Kidney epithelial cell (primary cell): Measurements from ENCODE around the gene SLC38A6. TPM values are rescaled to one million over a fixed set of nuclear protein-coding genes. Genes with fewer than 3 reads are reported as not detected.
A peak's percentile ranks its signal among the peaks of the same experiment; 100 is the strongest.

Source experiments
- DNase-seq: peaks from one replicate; pipeline ENCODE4 v3.0.0-alpha.2; 2010; ENCODE audit warnings: low read depth
- H3K27me3 ChIP-seq: 2 replicates; pipeline ENCODE4 v1.6.0; 2011; ENCODE audit warnings: low read length; ENCODE audit not compliant: control insufficient read depth, insufficient read depth
- H3K36me3 ChIP-seq: 2 replicates; pipeline ENCODE4 v1.5.1; 2011; ENCODE audit warnings: low read length; ENCODE audit not compliant: control insufficient read depth, insufficient read depth
- H3K4me3 ChIP-seq: 2 replicates; pipeline ENCODE4 v1.5.1; 2011; ENCODE audit warnings: low read depth, mild to moderate bottlenecking, control low read depth, low read length
- CTCF ChIP-seq: IDR thresholded peaks from 2 replicates; pipeline ENCODE4 v1.5.1; 2011; ENCODE audit warnings: mild to moderate bottlenecking, moderate library complexity, low read length, control low read depth, inconsistent platforms; ENCODE audit not compliant: insufficient read depth, poor library complexity, severe bottlenecking
- total RNA-seq: library from RNA; depleted of rRNA; stranded (reverse); fragments of >200 nt; gene quantifications from 2 replicates; pipeline ENCODE4 v1.2.3, GENCODE V29; 2015

The SLC38A6 gene
- total RNA-seq = 15.7 and 16.2 TPM in 2 replicates

DNA sequence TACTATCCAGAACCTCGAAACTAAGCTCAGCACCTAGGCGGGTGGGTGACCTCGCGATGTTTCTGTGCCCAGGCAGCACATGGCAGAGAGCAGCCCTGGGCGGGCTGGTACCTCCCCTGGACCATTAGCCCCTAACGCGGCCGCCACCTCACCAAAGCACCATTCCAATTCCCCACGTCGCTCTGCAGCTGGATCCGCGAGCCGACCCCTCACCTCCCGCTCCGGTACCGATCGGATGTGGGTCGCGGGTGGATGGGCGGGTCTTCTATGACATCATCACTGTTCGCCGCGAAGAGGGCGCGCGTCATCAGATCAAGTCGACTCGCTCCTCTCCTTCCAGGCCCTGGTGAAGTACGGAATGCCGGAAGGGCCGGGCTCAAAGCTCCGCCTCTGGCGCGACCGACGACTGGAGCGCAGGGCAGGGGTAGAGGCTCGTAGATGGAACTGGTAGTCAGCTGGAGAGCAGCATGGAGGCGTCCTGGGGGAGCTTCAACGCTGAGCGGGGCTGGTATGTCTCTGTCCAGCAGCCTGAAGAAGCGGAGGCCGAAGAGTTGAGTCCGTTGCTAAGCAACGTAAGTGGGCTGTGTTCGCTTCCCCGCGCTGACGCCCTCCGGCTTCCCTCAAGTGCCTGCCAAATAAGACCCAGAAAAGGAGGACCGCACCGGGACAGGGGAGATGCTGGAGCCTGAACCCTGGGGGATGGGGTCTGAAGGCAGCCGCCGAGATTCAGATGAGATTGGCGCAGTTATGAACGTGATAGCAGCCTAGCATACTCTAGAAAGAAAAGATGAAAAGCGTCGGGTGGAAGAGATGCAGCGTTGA lies at the start of gene SLC38A6, which contains the start of gene TRMT5:
SLC38A6 (plus strand) TSS at position 435 of the 822 bp plus-strand sequence; CDS start at position 468, 33 bp downstream.
TRMT5 (minus strand) TSS at position 269 of the 822 bp plus-strand sequence; CDS start at position 163, 106 bp downstream.
- Histone ChIP-seq H3K27me3 (no peaks in the 10 kb centered on the region), H3K36me3 (no peaks in the 10 kb centered on the region), H3K4me3 (peak within 1 kb of the TSS; percentile 70)
- TF ChIP-seq CTCF = no peak
- peak; percentile 81 for DNase-seq

GRCh38 chr14:60933920-60934655 lies 47.0 kb upstream of the SLC38A6 start:
- Histone ChIP-seq H3K4me3 (no peak overlapping the region), H3K36me3 (no peaks in the 10 kb centered on the region), H3K27me3 (no peaks in the 10 kb centered on the region)
- TF ChIP-seq CTCF = no peak
- DNase-seq = no peak

DNA sequence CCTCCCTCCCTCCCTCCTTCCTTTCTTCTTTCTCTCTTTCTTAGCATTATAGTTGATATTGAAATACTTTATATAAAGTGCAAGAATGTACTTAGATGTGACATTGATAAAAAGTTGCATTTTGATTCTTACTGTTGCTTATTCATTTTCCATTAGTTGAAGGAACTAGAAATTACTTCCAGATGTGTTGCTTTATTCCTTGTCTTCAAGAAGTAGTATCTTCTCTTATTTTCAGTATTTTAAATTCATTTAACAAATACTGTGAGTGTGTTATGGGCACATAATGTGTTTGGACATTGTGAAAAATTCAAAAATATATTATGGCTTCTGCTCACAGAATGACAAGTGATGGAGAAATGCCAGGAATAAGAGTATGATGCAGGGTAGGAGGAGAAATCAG lies 45.7 kb upstream of the SLC38A6 start:
- no peak overlapping the region for H3K4me3 ChIP-seq
- no peak for DNase-seq
- H3K27me3 ChIP-seq = no peaks in the 10 kb centered on the region
- no peaks in the 10 kb centered on the region for H3K36me3 ChIP-seq
- TF ChIP-seq CTCF = no peak

- TF ChIP-seq CTCF = no peak
- DNase-seq = no peak
- no peaks in the 10 kb centered on the region for H3K36me3 ChIP-seq
- no peak overlapping the region for H3K4me3 ChIP-seq
- H3K27me3 ChIP-seq = no peaks in the 10 kb centered on the region
Observed at GRCh38 chr14:60943637-60944032, 37.4 kb upstream of the SLC38A6 start.

DNA sequence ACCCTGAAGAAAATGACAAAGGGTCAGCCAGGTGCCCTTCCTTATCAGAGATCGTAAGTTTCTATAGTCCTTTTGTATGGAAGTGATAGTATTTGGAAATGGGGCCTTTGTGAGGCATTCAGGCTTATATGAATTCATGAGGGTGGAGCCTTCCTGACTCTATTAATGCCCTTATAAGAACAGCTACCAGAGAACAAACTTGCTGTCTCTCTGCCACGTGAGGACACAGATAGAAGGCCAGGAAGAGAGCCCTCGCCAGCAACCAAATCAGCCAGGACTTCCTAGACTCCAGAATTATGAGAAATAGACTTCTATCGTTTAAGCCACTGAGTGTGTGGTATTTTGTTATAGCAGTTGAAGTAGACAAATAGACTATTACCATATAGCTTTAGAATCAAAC lies 36.8 kb upstream of the SLC38A6 start:
- TF ChIP-seq CTCF = no peak

More for the DNA sequence above, 36.8 kb upstream of the SLC38A6 start:
- no peak for DNase-seq
- Histone ChIP-seq H3K27me3 (no peaks in the 10 kb centered on the region), H3K4me3 (no peak overlapping the region), H3K36me3 (no peaks in the 10 kb centered on the region)
